Prostate gland (tissue), 2 donors: ENCODE results near the gene C1orf159. TPM values are rescaled to one million over a fixed set of nuclear protein-coding genes. Genes with fewer than 3 reads are reported as not detected.
A peak's percentile ranks its signal among the peaks of the same experiment; 100 is the strongest.

Experiments used
- DNase-seq: peaks from one replicate; pipeline ENCODE4 v3.0.0-alpha.2; 2019; ENCODE audit warnings: low spot score
- H3K27ac ChIP-seq, 2 donors: fragments of 200-600 bp; sonication (generic); 2 replicates each; pipeline ENCODE4 v1.5.1; 2017 to 2019
- H3K27me3 ChIP-seq: fragments of 200-600 bp; sonication (generic); replicated peaks from 2 replicates; pipeline ENCODE4 v1.5.1; 2019; ENCODE audit not compliant: insufficient read depth
- H3K36me3 ChIP-seq, 2 donors: fragments of 200-600 bp; sonication (generic); 1 replicate in 1 of 2; 2 replicates in 1 of 2; pipeline versions ENCODE4 v1.5.1 to v1.8.1; 2017 to 2019
- H3K4me1 ChIP-seq: fragments of 200-600 bp; sonication (generic); replicated peaks from 2 replicates; pipeline ENCODE4 v1.5.1; 2019
- H3K4me3 ChIP-seq, 2 donors: fragments of 200-600 bp; sonication (generic); 2 replicates each; pipeline ENCODE4 v1.5.1; 2017 to 2019
- H3K9me3 ChIP-seq: fragments of 200-600 bp; sonication (generic); 2 replicates; pipeline ENCODE4 v1.5.1; 2017
- CTCF ChIP-seq, 4 experiments: fragments of 200-600 bp in 2 of 4; fragments of 450-650 bp in 2 of 4; sonication (generic) in 2 of 4; IDR thresholded peaks; 1 replicate in 3 of 4; 2 replicates in 1 of 4; pipeline ENCODE4 v1.5.1; 2016 to 2019; ENCODE audit warnings: antibody characterized with exemption in 4 of 4, mild to moderate bottlenecking in 2 of 4, moderate library complexity in 2 of 4
- POLR2A ChIP-seq: fragments of 450-650 bp; IDR thresholded peaks from one replicate; pipeline ENCODE4 v1.6.1; 2016; ENCODE audit warnings: antibody characterized with exemption, mild to moderate bottlenecking
- POLR2AphosphoS5 ChIP-seq: sonication (generic); formaldehyde crosslinking; IDR thresholded peaks from one replicate; pipeline ENCODE4 v1.6.1; 2017; ENCODE audit warnings: antibody characterized with exemption
- WGBS: methylation state at CpG from one replicate; pipeline ENCODE4 v1.1.5; 2018; 5-methylcytosine and 5-hydroxymethylcytosine counted together
- intact Hi-C: fragments of 100-400 bp; cut with DNase I; formaldehyde crosslinking; loops from one replicate; pipeline ENCODE4 v1.14.2; 2022
- total RNA-seq, 2 donors: library from RNA; depleted of rRNA; stranded (reverse); fragments of >200 nt; gene quantifications; one replicate each; pipeline ENCODE4 v1.1.0, GENCODE V29; 2016

Gene C1orf159
- total RNA-seq, 2 donors from 2014 or later = 20.0 to 26.4 TPM

DNA sequence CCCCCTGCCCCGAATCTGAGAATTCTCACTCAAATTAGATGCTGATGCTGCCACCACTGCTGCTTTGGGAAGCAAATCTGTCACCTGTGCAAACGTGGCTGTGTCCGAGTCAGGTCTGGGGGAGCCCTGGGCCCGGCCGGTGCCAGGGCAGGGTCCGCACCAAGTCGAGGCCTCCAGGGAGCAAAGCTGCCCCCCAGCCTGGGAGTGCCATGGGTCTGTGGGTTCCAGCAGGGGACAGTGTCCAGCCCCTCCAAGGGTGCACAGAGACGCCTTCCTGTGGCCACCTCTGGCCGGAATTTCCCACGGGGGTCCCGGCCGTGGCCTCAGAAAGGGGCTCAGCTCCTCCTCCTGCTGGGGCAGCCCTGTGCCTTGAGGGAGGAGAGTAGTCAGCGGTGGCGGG lies 30.1 kb upstream of the C1orf159 start:
- WGBS = 84% methylated on average over 14 of the region's 14 CpGs
- no peak overlapping the region for H3K27ac ChIP-seq
- H3K36me3 ChIP-seq = no peaks in the 10 kb centered on the region
- intact Hi-C loops = no loop called here
- H3K9me3 ChIP-seq = no peaks in the 10 kb centered on the region
- no peaks in the 10 kb centered on the region for H3K4me1 ChIP-seq
- no peaks in the 10 kb centered on the region for H3K27me3 ChIP-seq
- H3K4me3 ChIP-seq = no peak overlapping the region
- no peak for DNase-seq
- no peak for TF ChIP-seq POLR2AphosphoS5
- no peak for TF ChIP-seq POLR2A
- TF ChIP-seq CTCF (IDR thresholded peaks at IDR 0.05) = no peak

- H3K27ac ChIP-seq = no peak overlapping the region
- 85% methylated on average over 9 of the region's 9 CpGs for WGBS
- intact Hi-C loops = no loop called here
Observed at GRCh38 chr1:1145547-1145914, 29.6 kb upstream of the C1orf159 start.

GRCh38 chr1:1144843-1145546 lies 29.1 kb upstream of the C1orf159 start:
- Histone ChIP-seq H3K9me3 (no peaks in the 10 kb centered on the region), H3K4me1 (no peaks in the 10 kb centered on the region), H3K27me3 (no peaks in the 10 kb centered on the region), H3K4me3 (no peak overlapping the region), H3K36me3 (no peaks in the 10 kb centered on the region), H3K27ac (peak overlapping the region; percentile 52 to 64)
- 73% methylated on average over 32 of the region's 32 CpGs for WGBS
- intact Hi-C loops = no loop called here
- DNase-seq = no peak
- TF ChIP-seq CTCF (IDR thresholded peaks at IDR 0.05) = no peak

More at GRCh38 chr1:1145547-1145914, 29.6 kb upstream of the C1orf159 start:
- TF ChIP-seq POLR2AphosphoS5 = no peak
- no peak for TF ChIP-seq CTCF (IDR thresholded peaks at IDR 0.05)
- no peak for TF ChIP-seq POLR2A
- H3K9me3 ChIP-seq = no peaks in the 10 kb centered on the region
- no peak for DNase-seq
- H3K4me3 ChIP-seq = no peak overlapping the region
- no peaks in the 10 kb centered on the region for H3K4me1 ChIP-seq
- no peaks in the 10 kb centered on the region for H3K36me3 ChIP-seq
- H3K27me3 ChIP-seq = no peaks in the 10 kb centered on the region

- intact Hi-C loops = no loop called here
- peak overlapping the region; percentile 52 to 64 for H3K27ac ChIP-seq
Observed at GRCh38 chr1:1144122-1144842, 28.4 kb upstream of the C1orf159 start.

More at GRCh38 chr1:1144122-1144842, 28.4 kb upstream of the C1orf159 start:
- no peaks in the 10 kb centered on the region for H3K4me1 ChIP-seq
- peak; percentile 45 for DNase-seq
- TF ChIP-seq CTCF (IDR thresholded peaks at IDR 0.05) = no peak
- TF ChIP-seq POLR2A = peak; percentile 19
- 39% methylated on average over 32 of the region's 42 CpGs for WGBS
- H3K27me3 ChIP-seq = no peaks in the 10 kb centered on the region
- no peaks in the 10 kb centered on the region for H3K9me3 ChIP-seq
- no peak overlapping the region for H3K4me3 ChIP-seq
- no peaks in the 10 kb centered on the region for H3K36me3 ChIP-seq
